Measurements from ENCODE around the gene C11orf97.

C11orf97 gene

DNA sequence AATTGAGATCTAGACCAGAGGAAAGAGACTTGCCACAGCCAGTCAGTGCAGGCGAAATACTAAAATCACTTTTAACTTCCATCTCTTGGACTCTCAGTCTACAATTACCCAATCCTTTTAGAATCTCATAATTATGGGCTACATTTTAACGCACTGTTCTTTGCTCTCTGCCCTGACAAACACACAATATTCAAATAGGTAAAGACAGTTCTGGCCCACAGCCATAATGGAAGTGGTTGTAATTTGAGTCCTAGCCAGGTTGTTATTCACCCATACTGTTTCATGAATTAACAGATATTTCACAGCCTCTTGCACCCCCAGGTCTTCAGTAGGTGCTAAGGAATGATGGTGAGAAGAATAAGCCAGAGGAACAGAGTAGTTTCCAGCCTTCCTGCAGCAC lies 830 bp downstream of the C11orf97 start:
- TF ChIP-seq CTCF (IDR thresholded peaks at IDR 0.05; ENCODE audit: insufficient read depth, low read depth, low read length, missing control alignments), result no peak
- no peak overlapping the region for H3K4me3 ChIP-seq (ENCODE audit: low read depth, low read length)
- no peak for DNase-seq (ENCODE audit: low read depth)

GRCh38 chr11:94515398-94515797 lies 3.1 kb downstream of the C11orf97 start:
- no peak for DNase-seq (ENCODE audit: low read depth)
- no peak overlapping the region for H3K4me3 ChIP-seq (ENCODE audit: low read depth, low read length)
- TF ChIP-seq CTCF (IDR thresholded peaks at IDR 0.05; ENCODE audit: insufficient read depth, low read depth, low read length, missing control alignments), result no peak

DNA sequence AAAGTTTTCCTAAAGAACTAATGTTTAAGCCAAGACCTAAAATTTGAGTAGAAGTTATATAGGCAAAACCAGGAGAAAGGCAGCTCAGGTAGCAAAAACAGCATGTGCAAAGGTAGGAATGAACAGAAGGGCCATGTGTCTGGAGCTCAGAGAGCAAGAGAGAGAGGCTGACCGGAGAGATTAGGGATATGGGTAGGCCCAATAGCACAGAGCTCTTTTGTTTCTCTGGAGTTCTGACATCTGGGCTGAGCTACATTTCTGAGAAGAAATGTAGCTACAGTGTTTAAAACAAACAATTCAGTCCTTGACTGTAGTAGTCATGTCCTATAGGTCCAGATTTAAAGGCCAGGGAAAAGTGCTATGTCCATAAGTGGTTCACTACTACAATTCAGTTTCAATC lies 4.5 kb downstream of the C11orf97 start:
- no peak for DNase-seq (ENCODE audit: low read depth)
- TF ChIP-seq CTCF (IDR thresholded peaks at IDR 0.05; ENCODE audit: insufficient read depth, low read depth, low read length, missing control alignments), result no peak
- no peak overlapping the region for H3K4me3 ChIP-seq (ENCODE audit: low read depth, low read length)

GRCh38 chr11:94518300-94518699 lies 6.0 kb downstream of the C11orf97 start:
- no peak overlapping the region for H3K4me3 ChIP-seq (ENCODE audit: low read depth, low read length)
- TF ChIP-seq CTCF (IDR thresholded peaks at IDR 0.05; ENCODE audit: insufficient read depth, low read depth, low read length, missing control alignments), result no peak
- no peak for DNase-seq (ENCODE audit: low read depth)

GRCh38 chr11:94519478-94520084 lies 7.3 kb downstream of the C11orf97 start:
- peak; percentile 40 for TF ChIP-seq CTCF (IDR thresholded peaks at IDR 0.05; ENCODE audit: insufficient read depth, low read depth, low read length, missing control alignments)
- peak; percentile 18 for DNase-seq (ENCODE audit: low read depth)

GRCh38 chr11:94521684-94522083 lies 9.4 kb downstream of the C11orf97 start:
- peak; percentile 21 for DNase-seq (ENCODE audit: low read depth)

More at GRCh38 chr11:94519478-94520084, 7.3 kb downstream of the C11orf97 start:
- no peak overlapping the region for H3K4me3 ChIP-seq (ENCODE audit: low read depth, low read length)

More at GRCh38 chr11:94521684-94522083, 9.4 kb downstream of the C11orf97 start:
- peak; percentile 45 for TF ChIP-seq CTCF (IDR thresholded peaks at IDR 0.05; ENCODE audit: insufficient read depth, low read depth, low read length, missing control alignments)
- no peak overlapping the region for H3K4me3 ChIP-seq (ENCODE audit: low read depth, low read length)

All from GM12865 (cell line).